CD4-positive, alpha-beta T cell treated with Interferon alpha-2 for 1 hour (primary cell): ENCODE measurements around the gene RPS27L.

Source experiments
- DNase-seq, 2 donors: peaks; one replicate each; pipeline ENCODE4 v3.0.0-alpha.2; 2020 to 2022

Gene RPS27L

DNA sequence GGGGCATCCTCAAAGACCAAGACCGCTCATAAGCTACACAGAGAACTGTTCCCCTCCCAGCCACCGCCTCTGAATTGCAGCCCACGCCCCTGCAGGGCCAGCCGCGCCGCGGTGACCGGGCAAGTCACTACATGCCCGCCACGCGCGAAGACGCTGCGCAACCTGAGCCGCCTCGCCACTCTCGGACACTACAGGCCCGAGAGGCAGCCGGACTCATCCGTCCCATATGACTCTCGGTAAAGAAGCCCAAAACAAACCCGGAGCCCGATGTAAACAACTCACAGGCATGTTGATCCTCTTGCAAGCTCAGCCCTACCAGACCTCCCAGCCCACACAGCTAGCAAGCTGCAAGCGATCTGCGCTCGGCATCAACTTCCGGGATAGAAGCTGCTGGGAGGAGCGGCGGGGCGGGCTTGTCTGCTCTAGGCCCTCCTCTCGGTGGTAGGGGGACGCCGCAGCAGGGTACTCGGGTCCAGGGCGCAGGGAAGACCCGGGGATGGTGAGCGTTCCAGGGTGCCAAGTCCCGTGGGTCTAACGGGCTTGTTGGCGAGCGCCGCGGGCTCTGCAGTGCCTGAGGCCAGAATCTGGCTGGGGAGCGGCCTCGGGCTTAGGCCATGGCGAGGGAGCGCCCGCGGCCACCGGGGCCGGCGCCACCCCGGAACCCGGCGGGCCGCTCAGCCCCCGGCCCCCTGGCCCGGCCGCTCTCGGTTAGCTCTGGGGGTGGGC is at the start of gene RPS27L:
TSS of gene RPS27L (minus strand) at position 360 of the 726 bp plus-strand sequence. CDS start at position 288, 72 bp downstream.
- DNase-seq, result peak; percentile 87

DNA sequence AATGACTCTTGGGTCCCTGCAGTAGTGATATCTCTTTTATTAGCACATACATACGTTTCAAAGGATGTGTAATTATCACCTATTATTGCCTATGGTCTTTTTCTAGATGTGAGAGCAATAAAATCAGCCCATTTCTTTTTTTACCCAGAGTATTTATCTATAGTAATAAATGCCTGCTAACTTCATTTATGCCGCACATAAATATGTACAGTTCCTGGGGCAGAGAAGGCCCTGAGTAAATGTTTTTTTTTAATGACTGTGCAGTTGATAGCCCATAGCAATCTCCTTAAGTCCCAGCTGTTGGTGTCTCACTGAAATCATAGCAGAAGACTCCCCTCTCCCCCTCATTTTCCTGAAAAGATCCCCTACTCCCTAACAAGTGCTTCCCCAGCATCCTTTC is 48.8 kb upstream of the RPS27L start:
- no peak for DNase-seq

DNA sequence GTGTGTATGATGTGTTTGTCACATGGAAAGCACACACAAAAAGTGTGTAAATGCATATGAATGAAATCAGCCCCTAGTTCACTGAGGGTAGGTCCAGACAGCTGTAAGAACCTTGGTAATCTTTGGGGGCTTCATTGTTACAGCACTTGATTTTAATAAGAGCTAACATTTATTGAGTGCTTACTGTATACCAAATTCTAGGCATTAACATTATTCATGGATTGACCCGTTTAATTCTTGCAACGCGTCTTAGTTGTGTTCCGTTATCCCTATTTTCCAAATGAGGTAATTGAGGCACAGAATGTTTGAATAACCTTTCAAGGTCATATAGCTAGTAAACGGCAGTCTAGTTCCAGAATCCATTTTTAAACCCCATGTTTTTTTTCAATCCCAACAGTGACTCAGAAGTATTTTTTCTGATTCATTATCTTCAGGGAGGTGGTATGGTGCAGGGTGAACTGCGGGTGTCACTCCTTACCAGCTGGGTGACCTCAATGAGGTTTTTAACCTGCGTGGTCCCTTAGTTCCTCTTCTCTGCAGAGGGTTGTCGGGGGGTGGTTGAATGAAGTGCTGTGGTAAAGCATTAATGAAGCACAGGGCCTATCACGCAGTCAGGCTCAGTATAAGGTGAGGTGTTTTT is 46.3 kb upstream of the RPS27L start:
- peak; percentile 58 for DNase-seq

DNA sequence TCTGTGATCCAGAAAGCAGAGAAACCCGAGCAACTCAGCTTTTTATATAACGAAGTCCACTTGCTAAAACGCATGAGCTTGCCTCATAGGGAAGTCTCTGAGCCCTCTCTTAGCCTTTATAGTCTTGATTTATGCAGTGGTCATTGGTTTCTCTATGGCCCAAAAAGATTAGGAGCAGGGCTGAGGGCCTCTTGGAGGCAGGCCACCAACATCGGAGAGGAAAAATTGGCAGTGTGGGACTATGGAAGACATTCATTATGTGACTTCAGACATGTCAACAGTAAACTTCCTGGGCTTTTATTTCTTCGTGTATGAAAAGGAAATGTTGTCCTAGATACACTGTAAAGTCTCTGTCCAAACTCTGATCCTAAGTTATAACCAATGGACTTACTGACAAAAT is 45.6 kb upstream of the RPS27L start:
- DNase-seq, result no peak

DNA sequence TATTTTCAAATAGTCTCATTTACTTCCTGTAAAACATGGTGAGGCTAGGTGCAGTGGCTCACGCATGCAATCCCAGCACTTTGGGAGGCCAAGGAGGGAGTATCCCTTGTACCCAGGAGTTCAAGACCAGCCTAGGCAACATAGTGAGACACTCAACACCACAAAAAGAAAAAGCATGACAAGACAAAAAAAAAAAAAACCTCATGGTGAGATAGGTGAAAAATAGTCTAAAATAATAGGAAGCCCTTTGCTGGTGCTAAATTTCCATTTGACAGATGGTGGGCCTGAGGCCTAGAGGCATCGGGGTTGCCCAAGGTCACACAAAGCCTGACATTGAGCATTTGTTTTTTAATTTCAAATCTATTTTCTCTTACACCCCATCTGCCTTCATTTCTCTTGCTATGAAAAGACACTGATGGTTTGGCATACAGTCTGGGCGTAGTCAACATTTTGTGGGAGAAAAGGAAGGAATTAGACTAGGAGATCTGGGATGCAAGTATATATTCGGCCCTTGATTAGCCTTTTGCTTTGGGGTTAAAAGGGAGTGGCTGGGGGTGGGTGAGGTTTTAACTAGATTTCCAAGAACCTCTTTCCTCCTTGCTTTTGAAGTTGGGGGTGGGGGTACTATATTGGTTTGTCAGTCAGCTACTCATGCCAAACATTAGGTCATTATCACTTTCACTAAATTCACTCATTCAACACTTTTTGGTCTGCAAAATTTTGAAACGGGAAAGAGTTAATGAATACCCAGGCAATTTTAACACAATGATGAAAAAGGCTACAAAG is 43.4 kb upstream of the RPS27L start:
- no peak for DNase-seq

DNA sequence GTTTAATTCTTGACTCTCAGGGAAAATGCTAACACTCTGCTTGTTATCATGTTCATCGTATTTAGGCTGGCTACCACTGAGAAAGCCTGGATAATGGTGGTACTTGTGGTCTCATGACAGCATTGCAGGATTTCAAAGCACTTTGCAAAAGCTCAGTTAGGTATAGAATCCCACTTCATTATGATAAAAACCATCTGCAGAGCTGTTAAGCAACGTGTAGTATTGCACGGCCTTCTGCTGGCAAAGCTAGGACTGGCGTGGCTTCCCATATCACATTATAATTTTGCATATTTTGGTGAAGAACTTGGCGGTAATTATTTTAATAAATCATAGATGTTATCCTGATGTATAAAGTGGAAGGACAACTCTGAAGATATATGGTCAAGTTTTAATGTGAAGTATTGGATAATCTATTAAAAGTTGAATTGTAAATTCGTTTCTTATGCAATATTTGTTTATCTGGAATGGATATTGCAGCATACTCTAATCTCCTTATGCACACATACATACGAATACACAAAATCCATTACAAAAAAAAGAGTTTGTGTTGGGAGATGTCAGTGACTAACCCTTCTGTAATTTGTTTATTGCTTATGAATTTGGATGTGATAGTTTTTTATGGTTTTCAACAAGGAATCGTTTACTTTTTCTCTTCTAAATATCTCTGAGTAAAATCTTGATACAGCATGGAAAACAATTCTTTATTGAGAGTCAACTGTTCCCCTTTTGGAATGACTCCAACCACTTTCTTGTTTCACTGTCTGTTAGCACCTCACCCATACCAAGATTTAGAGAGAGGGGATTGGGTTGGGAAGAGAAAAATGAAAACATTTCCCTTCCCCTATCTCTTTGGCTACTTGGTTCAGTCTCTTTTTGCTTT is 41.3 kb upstream of the RPS27L start:
- no peak for DNase-seq

DNA sequence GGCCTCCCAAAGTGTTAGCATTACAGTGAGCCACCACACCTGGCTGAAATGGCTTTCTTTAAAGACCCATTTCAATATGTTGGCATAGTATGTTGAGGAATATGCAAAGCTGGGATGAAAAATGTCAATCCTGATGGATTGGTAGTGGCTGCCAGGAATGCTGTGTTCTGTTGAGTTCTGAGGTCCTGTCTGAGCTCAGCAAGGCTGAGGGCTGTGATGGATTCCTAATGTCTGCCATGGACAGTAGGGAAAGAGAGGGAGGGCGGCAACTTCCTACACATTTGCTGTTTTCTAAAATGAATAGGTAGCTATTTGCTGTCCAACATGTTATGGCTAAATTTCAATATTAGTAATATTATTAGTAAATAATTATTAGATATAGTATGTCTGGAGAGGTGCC is 40.3 kb upstream of the RPS27L start:
- DNase-seq, result no peak

DNA sequence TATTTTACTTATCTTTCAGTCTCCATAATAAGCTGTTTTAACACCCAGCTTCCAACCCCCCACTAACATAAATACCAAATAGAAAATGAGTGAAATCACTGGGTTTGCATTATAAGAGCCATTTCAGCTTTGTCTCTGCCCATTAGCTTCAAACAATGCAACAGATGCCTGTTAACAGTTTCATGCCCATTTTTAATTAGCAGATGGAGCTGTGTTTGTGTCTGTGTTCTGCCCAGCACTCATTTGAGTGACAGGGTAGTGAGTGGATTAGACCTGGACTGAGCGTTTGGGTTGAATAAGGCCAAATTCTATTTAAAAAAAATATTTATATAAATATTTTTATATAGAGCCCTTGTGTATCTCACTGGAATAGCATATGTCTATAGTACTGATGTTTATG is 39.6 kb upstream of the RPS27L start:
- DNase-seq, result no peak

DNA sequence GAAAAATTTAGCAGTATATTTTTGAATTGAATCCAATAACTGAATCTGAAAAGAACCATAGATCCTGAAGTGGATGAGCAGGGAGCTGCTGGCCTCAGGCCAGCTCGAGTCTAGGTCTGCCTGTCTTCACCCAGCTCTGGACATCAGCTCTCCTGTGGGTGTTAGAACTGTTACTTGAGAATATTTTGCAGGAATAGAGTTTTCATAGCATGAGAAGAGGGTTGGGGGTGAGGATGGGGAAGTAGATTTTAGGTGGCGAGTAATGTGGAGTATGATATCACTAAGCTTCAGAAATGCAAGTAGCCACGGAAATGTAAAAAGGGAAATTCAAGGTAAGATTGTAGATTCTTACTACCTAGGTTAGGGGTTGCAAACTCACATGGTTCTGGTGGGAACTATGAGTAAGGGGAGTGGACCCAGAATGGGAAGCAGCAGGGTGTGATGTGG is 38.3 kb upstream of the RPS27L start:
- no peak for DNase-seq

DNA sequence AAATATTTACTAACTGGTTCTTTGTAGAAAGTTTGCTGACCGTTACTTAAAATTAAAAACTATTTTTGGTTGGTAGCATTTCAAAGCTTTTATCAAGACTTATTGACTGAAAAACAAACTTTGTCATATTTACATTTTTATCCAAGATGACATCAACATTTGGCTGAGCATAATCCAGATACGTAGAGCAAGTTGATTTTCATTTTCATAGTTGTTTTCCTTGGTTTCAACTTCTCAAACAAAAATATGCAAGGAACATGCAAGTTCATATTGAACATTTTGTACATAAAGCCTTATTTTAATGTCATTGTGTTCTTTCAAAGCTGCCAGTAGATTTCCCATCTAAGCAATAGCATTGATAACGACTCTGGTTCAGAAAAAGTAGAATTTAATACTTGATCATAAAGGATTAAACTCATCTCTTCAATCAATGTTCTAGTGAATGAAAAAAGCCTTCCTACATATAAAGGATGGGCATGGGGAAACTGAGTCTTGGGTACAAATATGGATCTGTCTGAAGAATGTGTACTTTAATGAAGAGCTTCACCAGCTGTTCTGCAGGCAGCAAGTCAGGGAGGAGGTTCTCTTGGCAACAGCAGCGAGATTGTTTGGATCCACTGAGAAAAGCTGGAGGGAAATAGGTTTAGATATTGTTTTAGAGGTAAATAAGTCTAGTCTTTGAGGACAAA is 37.7 kb upstream of the RPS27L start:
- DNase-seq, result no peak

DNA sequence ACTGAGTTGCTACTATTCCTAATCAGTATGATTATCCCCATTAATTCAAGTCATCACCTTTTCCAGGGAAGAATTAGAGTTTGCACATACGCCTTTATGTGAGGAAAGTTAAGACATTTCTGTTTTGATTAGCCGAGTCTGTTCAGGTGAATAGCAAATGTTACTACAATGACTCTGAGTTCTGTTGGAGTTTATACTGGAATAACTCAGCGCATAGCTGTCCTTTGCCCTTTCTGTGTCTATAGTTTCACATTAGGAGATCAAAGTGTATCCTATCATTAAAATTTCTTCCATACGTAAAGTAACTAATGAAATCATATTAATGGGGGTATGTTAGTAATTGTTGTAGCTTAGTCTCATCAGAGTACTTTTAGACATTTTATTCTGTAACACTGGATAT is 37.0 kb upstream of the RPS27L start:
- no peak for DNase-seq

DNA sequence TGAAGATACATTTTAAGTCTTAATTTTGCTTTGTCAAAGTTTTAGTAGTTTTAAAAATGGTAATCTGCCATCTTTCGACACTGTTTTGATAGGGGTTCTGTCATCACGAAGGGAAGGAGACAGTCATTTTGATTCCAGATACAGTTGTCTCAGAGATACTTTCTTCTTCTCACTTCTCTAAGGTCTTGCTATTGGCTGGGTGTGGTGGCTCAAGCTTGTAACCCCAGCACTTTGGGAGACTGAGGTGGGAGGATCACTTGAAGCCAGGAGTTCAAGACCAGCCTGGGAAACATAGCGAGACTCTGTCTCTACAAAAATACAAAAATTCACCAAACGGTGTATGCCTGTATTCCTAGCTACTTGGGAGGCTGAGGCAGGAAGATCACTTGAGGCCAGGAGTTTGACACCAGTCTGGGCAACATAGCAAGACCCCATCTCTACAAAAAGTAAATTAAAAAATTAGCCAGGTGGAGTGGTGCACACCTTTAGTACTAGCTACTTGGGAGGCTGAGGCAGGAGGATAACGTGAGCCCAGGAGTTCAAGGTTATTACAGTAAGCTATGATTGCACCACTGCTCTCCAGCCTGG is 35.4 kb upstream of the RPS27L start:
- no peak for DNase-seq

DNA sequence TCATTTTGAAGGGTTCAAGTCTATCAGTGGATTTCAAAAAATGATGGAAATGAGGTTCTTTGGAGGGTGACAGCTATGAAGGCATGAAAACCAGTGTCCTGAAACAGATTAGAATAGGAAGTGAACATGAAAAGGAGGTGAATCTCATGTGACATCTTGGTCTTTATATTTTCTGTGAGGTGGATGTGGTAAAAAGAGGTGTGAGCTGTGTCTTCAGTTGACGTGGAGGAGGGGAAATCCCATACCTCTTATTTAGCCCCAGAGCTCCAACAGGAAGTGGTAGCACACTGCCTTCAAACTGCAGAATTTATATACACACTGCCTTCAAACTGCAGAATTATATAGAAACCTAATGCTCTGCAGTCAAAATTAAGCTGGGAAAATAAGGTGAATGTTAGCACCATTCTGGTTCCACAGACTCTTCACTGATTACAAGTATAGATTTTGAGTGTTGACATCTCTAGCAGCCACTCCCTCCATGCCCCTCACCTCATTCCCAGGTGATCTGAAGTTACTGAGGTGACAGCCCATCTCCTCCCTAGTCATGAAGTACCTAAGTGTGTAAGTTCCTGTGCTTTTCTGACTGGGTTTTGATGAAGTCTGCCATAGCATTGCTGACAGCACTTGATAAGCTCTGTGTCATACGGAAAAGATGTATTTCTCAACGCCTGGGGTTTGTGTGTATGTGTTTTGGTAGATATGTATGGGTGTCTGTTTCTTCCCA is 34.8 kb upstream of the RPS27L start:
- DNase-seq, result peak; percentile 79 to 90

DNA sequence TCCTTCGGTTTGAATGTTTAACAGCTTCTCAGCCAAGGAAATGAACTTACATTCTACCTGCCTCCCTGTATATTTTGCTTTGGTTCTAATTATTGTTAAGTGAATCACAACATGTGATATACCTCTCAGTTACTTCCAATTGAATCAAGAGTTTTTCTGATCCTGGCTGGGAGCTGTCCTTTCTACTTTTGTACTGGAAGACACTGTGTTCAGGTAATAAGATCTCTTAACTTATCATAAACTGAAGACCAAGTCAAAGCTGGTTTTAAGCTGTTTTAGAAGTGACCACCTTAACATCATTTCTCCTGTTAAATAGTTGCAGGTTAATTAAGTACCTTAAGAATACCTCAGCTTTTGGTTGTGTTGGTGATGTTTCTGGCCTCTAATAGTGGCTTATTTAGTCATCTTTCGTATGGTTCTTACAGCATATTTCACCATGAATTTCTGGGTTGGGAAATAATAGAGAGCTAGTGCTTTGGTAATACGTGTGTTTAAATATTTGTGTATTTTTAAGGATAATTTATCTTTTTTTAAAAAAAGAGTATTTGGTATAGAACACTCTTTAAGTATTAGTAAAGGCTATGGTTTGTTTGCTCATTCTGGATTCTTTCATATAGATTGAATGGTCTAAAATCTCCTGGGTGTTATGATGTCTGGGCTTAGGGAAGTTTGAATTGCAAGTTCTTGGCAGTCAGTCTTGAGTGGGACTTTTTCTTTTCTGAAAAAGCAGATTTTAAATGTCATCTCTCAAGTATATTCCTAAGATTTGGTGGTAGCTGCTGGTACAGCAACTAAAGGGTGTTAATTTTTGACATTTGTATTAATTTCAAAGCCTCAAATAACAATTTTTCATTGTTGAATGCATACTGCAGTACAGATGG is 33.7 kb upstream of the RPS27L start:
- no peak for DNase-seq

DNA sequence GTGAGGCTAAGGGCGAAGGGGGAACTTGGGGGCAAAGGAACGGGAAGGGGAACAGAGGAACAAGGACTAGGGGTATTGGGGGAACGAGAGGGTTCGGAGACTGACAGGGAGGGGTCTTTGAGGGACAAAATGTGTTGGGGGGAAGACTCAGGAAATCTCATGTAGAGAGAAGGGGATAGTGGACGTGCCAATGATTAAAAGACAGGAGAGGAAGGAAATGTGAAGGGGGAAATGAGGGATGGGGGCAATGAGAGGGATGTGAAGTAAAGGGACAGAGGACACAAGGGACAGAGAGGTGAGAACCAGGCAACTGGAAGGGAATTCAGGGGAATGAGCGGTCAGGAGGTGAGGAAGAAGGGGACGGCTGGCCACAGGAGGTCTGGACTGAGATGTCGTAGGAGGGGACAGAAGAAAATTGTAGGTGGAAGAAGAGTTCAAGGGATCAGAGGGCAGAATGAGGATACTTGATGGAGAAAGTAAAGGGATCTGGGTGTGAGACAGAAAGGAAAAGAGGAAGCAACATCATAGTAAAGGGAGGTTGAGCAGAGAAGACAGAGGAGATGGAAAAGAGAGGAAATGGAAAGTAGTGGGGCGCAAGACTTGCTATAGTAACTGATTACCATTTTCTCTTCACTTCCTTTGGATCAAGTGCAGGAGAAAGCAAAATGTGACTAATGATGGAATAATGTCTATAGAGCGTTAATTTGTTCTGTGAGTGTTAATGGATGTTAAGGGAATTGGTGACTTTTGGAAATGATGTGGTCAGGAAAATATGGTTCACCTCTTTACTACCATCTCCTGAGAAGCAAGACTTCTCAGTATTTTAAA is 32.9 kb upstream of the RPS27L start:
- DNase-seq, result peak in 1 of 2 donors; percentile 34

DNA sequence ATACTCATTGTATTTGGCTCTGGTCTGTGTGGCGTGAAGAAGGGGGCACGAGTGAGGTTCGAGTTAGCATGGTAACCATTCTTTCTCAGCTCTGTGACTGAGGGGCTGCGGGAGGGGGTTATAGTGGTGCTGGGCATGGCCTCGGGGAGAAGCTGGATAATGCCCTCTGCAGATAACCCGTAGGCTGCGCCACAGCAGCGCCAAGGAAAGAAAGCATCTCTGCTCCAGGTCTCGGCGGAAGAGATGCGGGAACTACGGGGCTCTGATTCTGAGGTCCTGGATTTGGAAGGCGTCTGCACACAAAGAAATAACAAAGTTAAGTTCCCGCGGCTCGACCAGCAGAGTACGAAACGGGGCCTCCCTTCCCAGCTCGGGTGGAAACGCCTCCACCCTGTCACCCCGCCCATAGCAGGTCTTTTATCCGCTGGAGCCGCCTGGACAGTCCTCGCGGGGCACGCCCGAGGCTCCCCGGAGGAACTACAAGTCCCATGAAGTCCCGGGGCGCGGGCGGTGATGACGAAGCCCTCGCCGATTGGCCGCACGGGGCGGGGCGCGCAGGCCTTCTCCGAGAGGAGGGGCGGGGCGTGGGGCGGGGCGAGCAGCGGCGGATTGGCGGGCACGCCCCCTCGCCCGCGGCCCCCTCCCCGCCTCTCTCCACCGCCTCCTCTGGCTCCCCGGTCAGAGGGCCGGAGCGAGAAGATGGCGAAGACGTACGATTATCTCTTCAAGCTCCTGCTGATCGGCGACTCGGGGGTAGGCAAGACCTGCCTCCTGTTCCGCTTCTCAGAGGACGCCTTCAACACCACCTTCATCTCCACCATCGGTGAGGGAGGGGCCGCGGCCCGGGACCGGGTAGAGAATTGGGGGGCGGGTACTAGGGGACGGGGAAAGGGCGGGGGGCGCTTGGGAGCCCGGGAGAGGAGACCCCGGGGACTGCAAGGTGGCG is 31.9 kb upstream of the RPS27L start, which contains the start of gene RAB8B:
TSS of gene RAB8B (plus strand) at position 681 of the 946 bp plus-strand sequence. CDS start at position 700, 19 bp downstream.
- peak; percentile 95 to 97 for DNase-seq

DNA sequence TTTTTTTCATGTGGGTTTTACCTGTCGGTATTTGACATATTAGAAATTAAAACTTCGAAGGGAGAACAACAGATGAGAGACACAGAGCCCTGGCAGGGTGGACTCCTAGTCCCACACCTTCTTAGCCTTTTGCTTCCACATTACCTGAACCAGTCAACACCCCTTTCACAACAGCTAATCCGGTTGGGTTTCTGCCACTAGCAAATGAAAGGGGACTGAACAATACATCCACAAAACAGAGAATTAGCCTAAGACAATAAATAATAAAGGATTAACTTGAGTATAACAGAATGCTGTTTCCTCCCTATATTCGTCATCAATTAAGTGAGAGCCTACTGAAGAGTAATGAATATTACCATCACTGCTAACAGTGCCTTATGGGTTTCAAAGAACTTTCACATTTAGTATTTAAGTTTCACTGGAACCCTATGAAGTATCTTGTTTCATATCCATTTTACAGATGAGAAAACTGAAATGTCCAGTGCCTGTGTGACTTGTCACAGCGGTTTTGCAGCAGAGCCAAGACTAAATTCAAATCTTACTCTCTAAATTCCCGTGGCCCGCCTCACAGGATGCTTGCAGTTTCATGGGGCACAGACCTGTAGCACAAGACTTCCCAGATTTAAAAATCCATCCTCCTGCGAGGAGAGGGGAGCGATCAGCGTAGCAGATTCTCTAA is 31.1 kb upstream of the RPS27L start:
- no peak for DNase-seq
